CD4-positive, alpha-beta T cell treated with Interleukin-15 for 1 hour (primary cell): ENCODE results near the gene GOLGB1.
"Not testable (repeated sequence)": the region's sequence is repeated elsewhere in the genome, so short reads cannot be mapped to it uniquely, and the experiment has no call there.

Source experiments
- DNase-seq: peaks from one replicate; pipeline ENCODE4 v3.0.0-alpha.2; 2020

GOLGB1 gene

GRCh38 chr3:121739902-121740301 lies 9.6 kb downstream of the GOLGB1 start:
- no peak for DNase-seq

GRCh38 chr3:121737644-121738043 lies 11.9 kb downstream of the GOLGB1 start:
- DNase-seq = no peak

- DNase-seq = no peak
These were observed 13.4 kb downstream of the GOLGB1 start for GRCh38 chr3:121736112-121736511.

GRCh38 chr3:121735047-121735696 lies 14.4 kb downstream of the GOLGB1 start:
- no peak for DNase-seq

GRCh38 chr3:121730940-121731687 lies 18.4 kb downstream of the GOLGB1 start:
- no peak for DNase-seq

GRCh38 chr3:121724130-121724529 lies 25.4 kb downstream of the GOLGB1 start:
- DNase-seq = no peak

DNA sequence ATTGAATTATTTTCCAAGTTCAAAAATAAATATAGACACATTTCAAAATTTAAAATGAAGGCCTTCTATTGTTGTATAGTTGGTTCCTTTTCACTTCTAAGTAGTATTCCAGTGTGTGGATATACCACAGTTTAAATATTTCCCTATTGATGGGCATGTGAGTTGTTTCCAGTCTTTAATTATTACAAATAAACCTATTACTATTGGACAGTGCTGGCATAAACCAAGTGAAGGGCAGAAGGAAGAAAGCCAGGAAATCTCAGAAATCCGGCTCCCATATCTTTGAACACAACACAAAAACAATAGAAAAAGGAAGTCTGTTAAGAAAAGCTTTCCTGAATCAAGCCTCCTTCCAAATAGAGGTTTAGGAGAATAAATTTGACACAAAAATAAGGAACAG lies 26.1 kb downstream of the GOLGB1 start:
- no peak for DNase-seq

- DNase-seq = no peak
These were observed 27.1 kb downstream of the GOLGB1 start for GRCh38 chr3:121722411-121722810.

DNA sequence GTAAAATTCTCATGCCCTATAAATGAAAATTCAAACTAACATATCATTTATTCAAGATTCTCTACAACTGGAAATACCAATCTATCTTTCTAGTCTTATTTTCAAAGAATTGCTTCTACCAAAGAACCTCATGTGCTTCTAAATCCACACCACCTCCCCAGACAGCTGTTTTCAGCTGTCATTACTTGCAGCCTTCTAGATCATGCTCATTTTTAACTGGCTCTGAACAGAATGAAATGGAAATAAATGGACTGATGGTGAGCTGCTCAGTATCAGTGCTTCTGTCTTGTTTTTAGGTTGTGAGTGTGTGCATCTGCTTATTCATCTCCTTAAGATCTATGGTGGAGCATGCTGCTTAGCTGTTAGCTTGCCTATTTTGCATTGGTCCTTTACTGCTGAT lies 29.4 kb downstream of the GOLGB1 start:
- no peak for DNase-seq

GRCh38 chr3:121719423-121719822 lies 30.1 kb downstream of the GOLGB1 start:
- DNase-seq = no peak

- no peak for DNase-seq
These were observed 31.2 kb downstream of the GOLGB1 start for GRCh38 chr3:121718205-121718846.

DNA sequence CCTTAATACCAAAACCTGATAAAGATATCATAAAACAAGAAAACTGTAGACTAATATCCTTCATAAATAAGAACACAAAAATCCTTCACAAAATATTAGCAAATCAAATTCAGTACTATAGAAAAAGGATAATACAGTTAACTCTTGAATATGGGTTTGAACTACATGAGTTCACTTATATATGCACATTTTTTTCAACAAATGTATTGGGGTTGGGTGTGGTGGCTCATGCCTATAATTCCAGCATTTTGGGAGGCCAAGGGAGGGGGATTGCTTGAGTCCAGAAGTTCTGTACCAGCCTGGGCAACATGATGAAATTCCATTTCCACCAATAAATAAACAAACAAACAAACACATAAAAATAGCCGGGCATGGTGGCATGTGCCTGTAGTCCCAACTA lies 39.2 kb downstream of the GOLGB1 start:
- no peak for DNase-seq

DNA sequence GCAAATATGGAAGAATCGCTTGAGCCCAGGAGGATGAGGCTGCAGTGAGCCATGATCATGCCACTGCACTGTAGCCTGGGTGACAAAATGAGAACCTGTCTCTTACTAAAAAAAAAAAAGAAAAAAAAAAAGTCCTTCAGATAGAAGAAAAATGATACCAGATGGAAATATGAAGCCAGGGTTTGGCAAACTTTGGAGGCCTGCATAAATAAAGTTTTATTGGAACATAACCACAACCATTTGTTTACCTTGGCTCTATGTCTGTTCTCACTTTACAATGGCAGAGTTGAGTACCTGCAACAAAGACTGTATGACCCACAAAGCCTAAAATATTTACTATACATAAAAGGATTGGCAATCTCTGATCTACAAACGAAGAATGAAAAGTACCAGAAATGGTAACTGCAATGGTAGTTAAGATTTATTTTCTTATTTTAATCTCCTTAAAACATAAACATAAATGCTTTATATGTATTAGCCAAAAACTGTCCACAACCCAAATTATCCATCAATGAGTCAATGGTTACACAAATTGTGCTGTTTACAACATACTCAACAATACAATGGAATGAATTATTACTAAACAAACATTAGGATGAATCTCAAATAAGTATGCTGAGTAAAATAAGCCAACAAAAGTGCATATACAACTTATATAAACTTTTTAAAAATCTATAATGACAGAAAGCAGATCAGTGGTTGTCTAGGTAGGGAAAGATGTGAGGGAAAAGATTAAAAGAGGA lies 41.8 kb downstream of the GOLGB1 start:
- DNase-seq = no peak

DNA sequence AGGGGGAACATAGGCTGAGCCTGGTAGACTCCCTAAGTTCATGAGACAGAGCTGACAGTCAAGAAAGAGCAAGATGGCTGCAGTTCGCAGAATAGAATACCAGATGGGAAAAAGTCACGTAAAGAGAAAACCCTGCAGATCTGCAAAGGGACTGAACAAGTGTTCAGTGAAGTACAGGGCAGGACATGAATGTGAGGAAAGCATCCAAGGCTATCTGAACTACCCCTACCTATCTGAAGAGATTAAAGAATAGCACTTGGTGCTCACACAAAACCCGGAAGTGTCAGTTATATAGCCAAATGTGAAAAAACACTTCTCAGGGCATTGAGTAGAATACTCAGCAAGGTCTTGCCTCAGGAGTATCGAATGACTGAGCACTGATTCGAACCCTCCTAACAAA lies 44.0 kb downstream of the GOLGB1 start:
- no peak for DNase-seq

GRCh38 chr3:121703973-121704372 lies 45.6 kb downstream of the GOLGB1 start:
- DNase-seq = no peak

GRCh38 chr3:121698901-121699300 lies 50.6 kb downstream of the GOLGB1 start:
- DNase-seq = no peak

DNA sequence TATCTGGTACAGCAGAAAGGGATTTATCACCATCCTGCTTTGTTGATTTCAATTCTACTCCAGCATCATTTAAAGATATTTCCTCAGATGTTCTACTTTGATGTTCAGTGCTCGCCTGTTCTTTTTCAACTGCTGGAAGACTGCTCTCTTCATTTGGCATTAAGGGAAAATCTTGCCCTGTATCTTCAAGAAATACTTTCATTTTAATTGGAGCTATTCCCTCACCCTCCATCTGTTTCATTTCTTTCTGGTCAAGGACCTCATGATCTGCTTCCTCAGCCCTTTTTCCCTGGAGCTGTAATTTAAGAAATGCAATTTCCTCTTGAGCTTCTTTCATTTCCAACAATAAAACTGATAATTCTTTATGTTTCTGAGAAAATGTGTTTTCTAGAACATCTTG lies 51.1 kb downstream of the GOLGB1 start:
- DNase-seq = no peak

- no peak for DNase-seq
These were observed 53.4 kb downstream of the GOLGB1 start for GRCh38 chr3:121696186-121696585.

GRCh38 chr3:121692010-121692699 lies 57.4 kb downstream of the GOLGB1 start:
- no peak for DNase-seq

GRCh38 chr3:121690777-121691405 lies 58.6 kb downstream of the GOLGB1 start:
- DNase-seq = no peak

GRCh38 chr3:121688747-121689146 lies 60.8 kb downstream of the GOLGB1 start:
- DNase-seq = not testable (repeated sequence)

DNA sequence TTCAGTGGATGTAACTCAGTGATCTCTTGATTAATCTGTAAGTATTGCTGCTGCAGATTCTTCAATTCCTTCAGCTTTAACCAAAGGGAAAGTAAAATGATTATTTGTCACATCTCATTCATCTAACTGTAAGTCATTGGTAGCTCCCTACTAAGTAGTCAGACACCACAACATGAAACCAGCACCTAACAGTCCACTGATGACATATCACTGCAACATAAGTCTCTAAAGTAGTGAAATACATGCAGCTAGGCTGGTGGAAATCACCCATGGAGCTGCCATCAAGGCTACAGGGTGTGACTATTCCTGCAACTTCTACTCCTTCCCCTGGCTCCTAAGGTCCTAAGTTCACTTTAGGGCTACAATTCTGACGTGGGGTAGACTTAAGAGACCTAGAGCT lies 67.7 kb downstream of the GOLGB1 start:
- no peak for DNase-seq
